ENCODE results near the gene NXPH3.

DNA sequence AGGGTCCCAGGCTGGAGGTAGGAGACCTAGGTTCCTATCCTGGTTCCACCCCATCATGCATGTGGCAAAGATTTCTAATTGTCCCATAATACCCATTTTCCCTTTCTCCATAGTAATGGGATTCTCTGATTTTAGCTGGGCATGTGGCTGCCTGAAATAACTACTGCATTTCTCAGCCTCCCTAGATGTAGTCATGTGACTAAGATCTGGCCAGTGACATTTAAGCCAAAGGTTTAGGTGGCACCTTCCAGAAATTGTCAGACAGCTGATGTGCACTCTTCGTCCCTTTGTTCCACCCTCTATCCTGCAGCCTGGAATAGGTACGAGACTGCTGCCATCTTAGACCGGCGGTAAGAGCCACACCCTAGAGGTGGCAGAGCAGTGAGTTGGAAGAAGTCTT is 8.2 kb downstream of the NXPH3 start:
- TF ChIP-seq, protein P1, sequence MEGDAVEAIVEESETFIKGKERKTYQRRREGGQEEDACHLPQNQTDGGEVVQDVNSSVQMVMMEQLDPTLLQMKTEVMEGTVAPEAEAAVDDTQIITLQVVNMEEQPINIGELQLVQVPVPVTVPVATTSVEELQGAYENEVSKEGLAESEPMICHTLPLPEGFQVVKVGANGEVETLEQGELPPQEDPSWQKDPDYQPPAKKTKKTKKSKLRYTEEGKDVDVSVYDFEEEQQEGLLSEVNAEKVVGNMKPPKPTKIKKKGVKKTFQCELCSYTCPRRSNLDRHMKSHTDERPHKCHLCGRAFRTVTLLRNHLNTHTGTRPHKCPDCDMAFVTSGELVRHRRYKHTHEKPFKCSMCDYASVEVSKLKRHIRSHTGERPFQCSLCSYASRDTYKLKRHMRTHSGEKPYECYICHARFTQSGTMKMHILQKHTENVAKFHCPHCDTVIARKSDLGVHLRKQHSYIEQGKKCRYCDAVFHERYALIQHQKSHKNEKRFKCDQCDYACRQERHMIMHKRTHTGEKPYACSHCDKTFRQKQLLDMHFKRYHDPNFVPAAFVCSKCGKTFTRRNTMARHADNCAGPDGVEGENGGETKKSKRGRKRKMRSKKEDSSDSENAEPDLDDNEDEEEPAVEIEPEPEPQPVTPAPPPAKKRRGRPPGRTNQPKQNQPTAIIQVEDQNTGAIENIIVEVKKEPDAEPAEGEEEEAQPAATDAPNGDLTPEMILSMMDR (IDR thresholded peaks at IDR 0.05; ENCODE audit: low read depth, low read length) = no peak
- TF ChIP-seq POLR2A (IDR thresholded peaks at IDR 0.05; ENCODE audit: extremely low read depth, insufficient read length) = no peak
